Cardiac muscle cell (in vitro differentiated cells and primary cell): Measurements from ENCODE around the gene CNPY2. TPM values are rescaled to one million over a fixed set of nuclear protein-coding genes. Genes with fewer than 3 reads are reported as not detected.
A peak's percentile ranks its signal among the peaks of the same experiment; 100 is the strongest.
"Not testable (repeated sequence)": the region's sequence is repeated elsewhere in the genome, so short reads cannot be mapped to it uniquely, and the experiment has no call there.

Experiments
- DNase-seq, 2 donors: peaks; one replicate each; pipeline versions ENCODE4 v3.0.0 to v3.0.0-alpha.2; 2010 to 2017; ENCODE audit warnings: low read depth in 1 of 2, low spot score in 1 of 2
- H3K27ac ChIP-seq: fragments of 200-600 bp; sonication (generic); 2 replicates; pipeline ENCODE4 v1.5.1; 2016
- H3K27me3 ChIP-seq: fragments of 200-600 bp; sonication (generic); 2 replicates; pipeline ENCODE4 v1.6.0; 2016; ENCODE audit warnings: control low read depth
- H3K36me3 ChIP-seq: fragments of 200-600 bp; sonication (generic); 2 replicates; pipeline ENCODE4 v1.5.1; 2016; ENCODE audit warnings: control low read depth
- H3K4me1 ChIP-seq: fragments of 200-600 bp; sonication (generic); 2 replicates; pipeline ENCODE4 v1.8.1; 2017; ENCODE audit warnings: low read depth, mild to moderate bottlenecking, mixed run types
- H3K4me3 ChIP-seq: fragments of 200-600 bp; sonication (generic); 2 replicates; pipeline ENCODE4 v1.5.1; 2016; ENCODE audit warnings: mild to moderate bottlenecking
- H3K9me3 ChIP-seq: fragments of 200-600 bp; sonication (generic); 2 replicates; pipeline ENCODE4 v1.5.1; 2017; ENCODE audit warnings: low read depth, mild to moderate bottlenecking, control low read depth
- CTCF ChIP-seq: IDR thresholded peaks from 2 replicates; pipeline ENCODE4 v1.5.1; 2012; ENCODE audit warnings: low read depth, mild to moderate bottlenecking, low read length
- polyA plus RNA-seq: library from polyadenylated mRNA; unstranded; fragments of >200 nt; fragmentation: Nextera tagmentation; extraction: Ambion mirVana; gene quantifications from 2 replicates; pipeline ENCODE4 v1.2.1, GENCODE V29; 2016
- total RNA-seq: library from RNA; depleted of rRNA; stranded (reverse); fragments of >200 nt; gene quantifications from 2 replicates; pipeline ENCODE4 v1.2.3, GENCODE V29; 2016

The CNPY2 gene
- total and polyA plus RNA-seq, 2 experiments from 2014 or later = 85.3 to 302 TPM

GRCh38 chr12:56274299-56274698 is 41.5 kb downstream of the CNPY2 start:
- Histone ChIP-seq H3K27me3 (no peaks in the 10 kb centered on the region), H3K36me3 (peaks cover 65% of the 10 kb centered on the region), H3K4me1 (peaks cover 18% of the 10 kb centered on the region), H3K4me3 (no peak overlapping the region), H3K9me3 (no peaks in the 10 kb centered on the region), H3K27ac (no peak overlapping the region)
- no peak for DNase-seq
- no peak for TF ChIP-seq CTCF

- Histone ChIP-seq H3K27ac (peak overlapping the region; percentile 96), H3K36me3 (peaks cover 49% of the 10 kb centered on the region), H3K4me1 (peaks cover 18% of the 10 kb centered on the region)
- not testable (repeated sequence) for DNase-seq, H3K4me3 ChIP-seq, H3K27me3 ChIP-seq, H3K9me3 ChIP-seq
These were observed 43.3 kb downstream of the CNPY2 start for GRCh38 chr12:56272468-56272867.

GRCh38 chr12:56271031-56271430 is 44.8 kb downstream of the CNPY2 start:
- Histone ChIP-seq H3K9me3 (no peaks in the 10 kb centered on the region), H3K27me3 (no peaks in the 10 kb centered on the region), H3K4me3 (no peak overlapping the region), H3K36me3 (peaks cover 39% of the 10 kb centered on the region), H3K27ac (peak overlapping the region; percentile 96), H3K4me1 (peaks cover 18% of the 10 kb centered on the region)
- TF ChIP-seq CTCF = peak; percentile 53
- DNase-seq = peak; percentile 38 to 89

GRCh38 chr12:56267443-56268071 is 48.2 kb downstream of the CNPY2 start:
- DNase-seq = peak in 1 of 2 donors; percentile 46
- peaks cover 13% of the 10 kb centered on the region for H3K36me3 ChIP-seq
- H3K4me3 ChIP-seq = peak overlapping the region; percentile 63
- no peaks in the 10 kb centered on the region for H3K9me3 ChIP-seq
- H3K27ac ChIP-seq = peak overlapping the region; percentile 83
- H3K4me1 ChIP-seq = peaks cover 18% of the 10 kb centered on the region
- TF ChIP-seq CTCF = no peak
- no peaks in the 10 kb centered on the region for H3K27me3 ChIP-seq

GRCh38 chr12:56266693-56267442 is 48.9 kb downstream of the CNPY2 start, which contains the start of gene COQ10A:
Gene COQ10A (plus strand): TSS chr12:56266942. CDS start chr12:56267119, 177 bp downstream.
- no peaks in the 10 kb centered on the region for H3K9me3 ChIP-seq
- DNase-seq = peak; percentile 88 to 93
- no peaks in the 10 kb centered on the region for H3K27me3 ChIP-seq
- peaks cover 9% of the 10 kb centered on the region for H3K36me3 ChIP-seq
- peak within 1 kb of the TSS; percentile 63 for H3K4me3 ChIP-seq
- peak within 1 kb of the TSS; percentile 83 for H3K27ac ChIP-seq
- peaks cover 18% of the 10 kb centered on the region for H3K4me1 ChIP-seq
- TF ChIP-seq CTCF = peak; percentile 72

- not testable (repeated sequence) for DNase-seq, H3K36me3 ChIP-seq, H3K27me3 ChIP-seq, H3K9me3 ChIP-seq
- Histone ChIP-seq H3K4me1 (peaks cover 11% of the 10 kb centered on the region), H3K27ac (peak overlapping the region; percentile 83), H3K4me3 (peak overlapping the region; percentile 63)
These were observed 49.6 kb downstream of the CNPY2 start for GRCh38 chr12:56266068-56266692.

GRCh38 chr12:56262955-56263354 is 52.8 kb downstream of the CNPY2 start:
- not testable (repeated sequence) for DNase-seq, H3K36me3 ChIP-seq, H3K4me1 ChIP-seq, H3K9me3 ChIP-seq, H3K4me3 ChIP-seq, H3K27me3 ChIP-seq, H3K27ac ChIP-seq
